ENCODE results near the gene SLFN12L.
"Not testable (repeated sequence)": the region's sequence is repeated elsewhere in the genome, so short reads cannot be mapped to it uniquely, and the experiment has no call there.

Gene SLFN12L

DNA sequence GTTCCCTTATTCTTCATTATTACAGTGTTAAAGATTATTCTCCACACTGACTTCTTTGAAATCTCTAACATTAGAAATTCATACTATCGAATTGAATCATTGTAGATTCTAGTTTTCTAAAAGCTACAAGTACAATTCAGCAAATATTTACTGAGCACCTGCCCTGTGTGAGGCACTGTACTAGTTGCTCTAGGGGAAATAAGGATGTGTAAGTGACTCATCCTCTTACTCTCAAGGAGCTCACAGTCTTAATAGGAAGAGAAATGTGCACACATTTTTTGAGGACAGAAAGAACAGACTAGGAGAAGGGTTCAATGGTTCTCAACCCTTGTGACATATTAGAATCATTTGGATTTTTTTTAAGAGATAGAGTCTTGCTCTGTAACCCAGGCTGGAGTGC, 7.7 kb upstream of the SLFN12L start:
- H3K4me3 ChIP-seq (ENCODE audit: low read depth, low read length), result no peak overlapping the region
- TF ChIP-seq CTCF (conservative IDR thresholded peaks at IDR 0.05; ENCODE audit: low read depth, low read length), result no peak
- no peak for DNase-seq (ENCODE audit: low read depth)

- peak; percentile 41 for DNase-seq (ENCODE audit: low read depth)
- no peak overlapping the region for H3K4me3 ChIP-seq (ENCODE audit: low read depth, low read length)
Measured at GRCh38 chr17:35543856-35544255, 6.4 kb upstream of the SLFN12L start.

GRCh38 chr17:35542990-35543389, 5.5 kb upstream of the SLFN12L start:
- H3K4me3 ChIP-seq (ENCODE audit: low read depth, low read length), result no peak overlapping the region
- no peak for DNase-seq (ENCODE audit: low read depth)
- no peak for TF ChIP-seq CTCF (conservative IDR thresholded peaks at IDR 0.05; ENCODE audit: low read depth, low read length)

More at GRCh38 chr17:35543856-35544255, 6.4 kb upstream of the SLFN12L start:
- no peak for TF ChIP-seq CTCF (conservative IDR thresholded peaks at IDR 0.05; ENCODE audit: low read depth, low read length)

- H3K4me3 ChIP-seq (ENCODE audit: low read depth, low read length), result peak overlapping the region; percentile 53
- DNase-seq (ENCODE audit: low read depth), result peak; percentile 11
- no peak for TF ChIP-seq CTCF (conservative IDR thresholded peaks at IDR 0.05; ENCODE audit: low read depth, low read length)
Measured at GRCh38 chr17:35541434-35541833, 4.0 kb upstream of the SLFN12L start.

DNA sequence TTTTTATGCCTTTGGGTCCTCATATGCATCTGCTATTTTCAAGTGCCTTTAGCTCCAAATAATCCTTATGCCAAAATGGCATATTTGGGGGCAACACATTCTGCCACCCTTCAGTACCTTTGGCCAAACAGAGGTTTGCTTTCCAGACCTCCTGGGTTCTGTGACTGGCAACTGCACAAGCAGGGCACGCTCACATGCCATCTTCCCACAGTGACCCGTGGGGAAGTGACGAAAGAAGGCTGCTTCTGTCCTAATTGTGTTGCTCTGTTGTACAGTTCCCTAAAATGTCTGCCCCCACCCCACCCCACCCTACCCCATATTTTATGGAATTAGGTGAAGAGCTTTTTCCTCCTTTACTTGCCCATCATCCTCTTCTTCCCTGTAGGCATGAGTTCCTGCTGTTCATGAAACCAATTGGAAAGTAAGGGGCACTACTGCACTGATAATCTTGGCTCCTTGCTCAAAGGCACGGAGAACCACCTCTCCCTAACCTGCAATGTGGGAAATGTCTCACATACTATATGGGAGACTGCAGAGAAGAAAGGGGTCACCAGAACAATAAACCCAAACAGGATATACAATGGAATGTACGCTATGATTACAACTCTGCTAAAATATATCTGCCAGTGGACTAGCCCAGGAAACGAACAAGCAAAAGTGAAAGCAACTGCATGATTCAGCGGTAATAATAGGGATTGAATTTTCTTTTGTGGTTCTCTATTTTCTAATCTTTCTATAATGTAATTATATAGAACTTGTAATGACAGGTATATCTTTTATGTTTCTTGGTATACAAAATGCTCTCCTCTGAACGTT, 3.3 kb upstream of the SLFN12L start:
- no peak for TF ChIP-seq CTCF (conservative IDR thresholded peaks at IDR 0.05; ENCODE audit: low read depth, low read length)
- peak overlapping the region; percentile 53 for H3K4me3 ChIP-seq (ENCODE audit: low read depth, low read length)
- peak; percentile 76 for DNase-seq (ENCODE audit: low read depth)

DNA sequence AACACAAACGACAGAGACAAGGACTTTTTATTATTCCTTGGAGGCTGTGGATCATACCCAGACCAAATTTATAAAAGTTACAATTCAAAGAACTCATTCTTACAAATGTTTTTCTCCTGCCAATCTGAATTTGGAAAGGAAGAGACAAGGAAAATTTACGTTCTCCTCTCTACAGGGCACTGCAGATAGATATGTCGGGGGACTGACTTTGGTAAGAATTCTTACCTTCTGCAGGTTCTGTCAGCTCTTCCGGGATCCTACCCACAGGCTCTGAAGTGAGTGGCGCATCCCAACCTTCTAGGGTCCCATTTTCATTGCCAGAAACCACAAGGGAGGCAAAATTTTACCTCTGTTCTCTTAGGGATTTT, 2.2 kb upstream of the SLFN12L start:
- no peak for DNase-seq (ENCODE audit: low read depth)
- no peak for TF ChIP-seq CTCF (conservative IDR thresholded peaks at IDR 0.05; ENCODE audit: low read depth, low read length)
- H3K4me3 ChIP-seq (ENCODE audit: low read depth, low read length), result no peak overlapping the region

- TF ChIP-seq CTCF (conservative IDR thresholded peaks at IDR 0.05; ENCODE audit: low read depth, low read length), result no peak
- DNase-seq (ENCODE audit: low read depth), result no peak
- no peak overlapping the region for H3K4me3 ChIP-seq (ENCODE audit: low read depth, low read length)
Measured at GRCh38 chr17:35536664-35537171, 760 bp downstream of the SLFN12L start.

DNA sequence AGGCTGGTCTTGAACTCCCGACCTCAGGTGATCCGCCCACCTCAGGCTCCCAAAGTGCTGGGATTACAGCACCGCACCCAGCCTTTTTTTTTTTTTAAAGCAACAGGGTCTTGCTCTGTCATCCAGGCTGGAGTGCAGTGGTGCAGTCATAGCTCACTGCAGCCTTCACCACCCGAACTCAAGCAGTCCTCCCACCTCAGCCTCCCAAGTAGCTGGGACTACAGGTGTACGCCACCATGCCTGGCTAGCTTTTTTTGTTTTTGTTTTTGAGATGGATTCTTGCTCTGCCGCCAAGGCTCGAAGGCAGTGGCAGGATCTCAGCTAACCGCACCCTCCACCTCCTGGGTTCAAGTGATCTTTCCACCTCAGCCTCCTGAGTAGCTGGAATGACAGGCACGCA, 2.1 kb downstream of the SLFN12L start:
- not testable (repeated sequence) for DNase-seq (ENCODE audit: low read depth); H3K4me3 ChIP-seq (ENCODE audit: low read depth, low read length)
